Chondrocyte (in vitro differentiated cells): Measurements from ENCODE around the gene APC2. TPM values are rescaled to one million over a fixed set of nuclear protein-coding genes. Genes with fewer than 3 reads are reported as not detected.

Source experiments
- DNase-seq: peaks from one replicate; pipeline ENCODE4 v3.0.0; 2021; ENCODE audit warnings: mixed read lengths, low spot score
- H3K27ac Mint-ChIP-seq: one replicate; pipeline ENCODE4 v1.8.0; 2021; ENCODE audit warnings: mild to moderate bottlenecking, moderate library complexity, mixed read lengths; ENCODE audit not compliant: unreplicated experiment
- H3K27me3 Mint-ChIP-seq: 2 replicates; pipeline ENCODE4 v1.8.0; 2021; ENCODE audit warnings: low read depth, mixed read lengths
- H3K36me3 Mint-ChIP-seq: 2 replicates; pipeline ENCODE4 v1.8.0; 2021; ENCODE audit warnings: low read depth, mixed read lengths
- H3K4me1 Mint-ChIP-seq: 2 replicates; pipeline ENCODE4 v1.8.0; 2021; ENCODE audit warnings: low read depth, mild to moderate bottlenecking, mixed read lengths
- H3K4me3 Mint-ChIP-seq: one replicate; pipeline ENCODE4 v1.8.0; 2021; ENCODE audit warnings: mild to moderate bottlenecking, moderate library complexity, mixed read lengths; ENCODE audit not compliant: unreplicated experiment
- H3K9me3 Mint-ChIP-seq: 2 replicates; pipeline ENCODE4 v1.8.0; 2021; ENCODE audit warnings: low read depth, mixed read lengths
- total RNA-seq: library from RNA; stranded (reverse); gene quantifications from 3 replicates; pipeline ENCODE4 v1.2.1, GENCODE V29; 2021
- TF ChIP-seq, protein P1 (sequence below): fragments of 200-600 bp; sonication (generic); IDR thresholded peaks from 2 replicates; pipeline ENCODE4 v1.5.0; 2021; ENCODE audit warnings: antibody characterized with exemption, mild to moderate bottlenecking, moderate library complexity

Gene APC2
- total RNA-seq, 1 donor from 2014 or later: 3.9 TPM

DNA sequence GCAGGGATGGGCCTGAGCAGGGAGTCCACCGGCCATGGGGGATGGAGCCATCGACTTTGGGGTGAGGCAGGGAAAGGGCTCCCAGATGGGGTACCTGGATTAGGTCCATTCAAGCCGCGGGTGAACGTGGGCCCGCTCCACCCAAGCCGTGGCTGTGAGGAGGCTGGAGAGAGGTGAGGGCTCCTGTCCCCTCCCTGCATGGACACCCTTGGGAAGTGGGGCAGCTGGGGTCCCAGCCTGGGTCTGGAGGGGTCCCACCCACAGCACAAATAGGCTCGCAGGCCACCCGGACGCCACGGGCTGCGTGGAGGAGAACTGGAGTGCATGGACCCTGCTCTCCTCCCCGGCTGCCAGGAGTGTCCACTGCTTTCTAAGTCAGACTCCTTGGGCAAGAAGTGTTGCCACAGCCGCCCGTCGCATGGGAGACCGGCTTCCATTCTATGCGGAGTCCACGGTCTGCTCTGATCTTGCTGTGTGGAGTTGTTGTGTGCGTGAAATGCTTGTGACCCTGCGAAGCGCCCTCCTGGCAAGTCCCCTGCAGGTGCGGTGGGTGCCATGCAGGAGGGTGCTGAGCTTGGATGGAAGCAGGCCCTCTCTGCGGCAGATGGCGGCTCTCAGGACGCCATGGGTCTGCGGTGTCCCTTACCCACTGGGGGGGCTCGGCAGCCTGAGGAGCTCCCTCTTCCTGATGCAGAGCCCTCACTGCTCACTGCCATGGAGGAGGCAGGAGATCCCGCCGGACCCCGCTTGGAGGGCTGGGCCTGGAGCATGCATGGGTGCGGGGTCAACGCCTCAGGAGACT is 40.5 kb upstream of the APC2 start:
- peak; percentile 86 for DNase-seq
- H3K9me3 Mint-ChIP-seq: no peaks in the 10 kb centered on the region
- TF ChIP-seq, protein P1, sequence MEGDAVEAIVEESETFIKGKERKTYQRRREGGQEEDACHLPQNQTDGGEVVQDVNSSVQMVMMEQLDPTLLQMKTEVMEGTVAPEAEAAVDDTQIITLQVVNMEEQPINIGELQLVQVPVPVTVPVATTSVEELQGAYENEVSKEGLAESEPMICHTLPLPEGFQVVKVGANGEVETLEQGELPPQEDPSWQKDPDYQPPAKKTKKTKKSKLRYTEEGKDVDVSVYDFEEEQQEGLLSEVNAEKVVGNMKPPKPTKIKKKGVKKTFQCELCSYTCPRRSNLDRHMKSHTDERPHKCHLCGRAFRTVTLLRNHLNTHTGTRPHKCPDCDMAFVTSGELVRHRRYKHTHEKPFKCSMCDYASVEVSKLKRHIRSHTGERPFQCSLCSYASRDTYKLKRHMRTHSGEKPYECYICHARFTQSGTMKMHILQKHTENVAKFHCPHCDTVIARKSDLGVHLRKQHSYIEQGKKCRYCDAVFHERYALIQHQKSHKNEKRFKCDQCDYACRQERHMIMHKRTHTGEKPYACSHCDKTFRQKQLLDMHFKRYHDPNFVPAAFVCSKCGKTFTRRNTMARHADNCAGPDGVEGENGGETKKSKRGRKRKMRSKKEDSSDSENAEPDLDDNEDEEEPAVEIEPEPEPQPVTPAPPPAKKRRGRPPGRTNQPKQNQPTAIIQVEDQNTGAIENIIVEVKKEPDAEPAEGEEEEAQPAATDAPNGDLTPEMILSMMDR: no peak
- H3K27me3 Mint-ChIP-seq: no peaks in the 10 kb centered on the region
- H3K36me3 Mint-ChIP-seq: no peaks in the 10 kb centered on the region
- H3K4me1 Mint-ChIP-seq: peaks cover 41% of the 10 kb centered on the region
- peak overlapping the region; percentile 91 for H3K27ac Mint-ChIP-seq
- peak overlapping the region; percentile 87 for H3K4me3 Mint-ChIP-seq

DNA sequence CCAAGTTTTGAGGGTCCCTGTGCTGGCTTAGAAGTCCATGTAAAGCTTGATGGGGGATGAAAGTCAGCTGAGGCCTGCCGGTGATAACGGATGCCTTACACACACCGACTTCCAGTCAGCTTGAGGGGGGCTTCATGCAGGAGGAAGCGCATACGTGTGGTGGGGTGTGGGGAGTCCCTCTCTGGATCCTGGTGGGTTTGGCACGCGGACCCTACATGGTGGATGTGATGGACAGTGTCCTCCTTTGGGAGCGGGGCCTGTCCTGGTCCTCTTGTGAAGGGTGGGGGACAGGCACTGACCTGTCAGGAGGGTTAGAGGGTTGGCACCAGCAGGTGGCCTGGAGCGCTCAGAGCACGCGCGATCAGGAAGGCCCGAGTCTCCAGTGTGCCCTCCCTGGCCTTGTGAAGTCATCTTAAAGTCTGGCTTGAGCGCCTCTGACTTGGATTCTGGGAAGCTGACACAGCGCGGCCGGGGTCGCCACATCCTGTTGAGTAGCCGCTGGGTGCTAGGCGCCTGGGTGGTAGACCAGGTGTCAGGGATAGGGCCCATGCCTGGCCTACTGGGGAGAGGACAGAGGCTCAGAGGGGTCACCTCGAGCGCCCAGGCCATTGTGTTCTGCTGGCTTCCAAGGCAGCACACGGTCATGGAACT is 39.7 kb upstream of the APC2 start:
- Mint-ChIP-seq H3K4me3 (peak overlapping the region; percentile 87), H3K4me1 (peaks cover 47% of the 10 kb centered on the region), H3K27me3 (no peaks in the 10 kb centered on the region), H3K27ac (peak overlapping the region; percentile 81), H3K9me3 (no peaks in the 10 kb centered on the region), H3K36me3 (no peaks in the 10 kb centered on the region)
- peak; percentile 90 for DNase-seq
- TF ChIP-seq, protein P1: no peak

DNA sequence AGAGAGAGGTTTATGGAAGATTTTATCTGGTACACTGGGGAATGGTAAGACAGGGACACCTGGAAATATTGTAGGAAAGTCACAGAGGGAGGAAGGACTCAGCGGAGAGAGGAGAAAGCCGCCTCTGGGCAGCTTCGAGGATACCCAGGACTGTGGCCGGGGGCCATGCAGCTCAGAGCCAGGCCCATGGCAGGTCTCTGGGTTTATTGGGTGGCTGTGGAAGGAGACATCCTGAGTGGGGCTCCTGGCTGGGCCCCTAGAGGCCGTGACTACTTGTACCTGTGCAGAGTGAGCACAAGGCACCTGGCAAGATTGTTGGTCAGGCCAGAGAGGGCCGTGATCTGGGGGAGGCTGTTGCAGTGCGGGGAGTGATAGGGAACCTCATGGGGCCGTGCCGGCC is 39.1 kb upstream of the APC2 start:
- DNase-seq: no peak
- TF ChIP-seq, protein P1: no peak
- Mint-ChIP-seq H3K4me3 (no peak overlapping the region), H3K9me3 (no peaks in the 10 kb centered on the region), H3K27ac (peak overlapping the region; percentile 81), H3K27me3 (no peaks in the 10 kb centered on the region), H3K36me3 (no peaks in the 10 kb centered on the region), H3K4me1 (peaks cover 52% of the 10 kb centered on the region)

DNA sequence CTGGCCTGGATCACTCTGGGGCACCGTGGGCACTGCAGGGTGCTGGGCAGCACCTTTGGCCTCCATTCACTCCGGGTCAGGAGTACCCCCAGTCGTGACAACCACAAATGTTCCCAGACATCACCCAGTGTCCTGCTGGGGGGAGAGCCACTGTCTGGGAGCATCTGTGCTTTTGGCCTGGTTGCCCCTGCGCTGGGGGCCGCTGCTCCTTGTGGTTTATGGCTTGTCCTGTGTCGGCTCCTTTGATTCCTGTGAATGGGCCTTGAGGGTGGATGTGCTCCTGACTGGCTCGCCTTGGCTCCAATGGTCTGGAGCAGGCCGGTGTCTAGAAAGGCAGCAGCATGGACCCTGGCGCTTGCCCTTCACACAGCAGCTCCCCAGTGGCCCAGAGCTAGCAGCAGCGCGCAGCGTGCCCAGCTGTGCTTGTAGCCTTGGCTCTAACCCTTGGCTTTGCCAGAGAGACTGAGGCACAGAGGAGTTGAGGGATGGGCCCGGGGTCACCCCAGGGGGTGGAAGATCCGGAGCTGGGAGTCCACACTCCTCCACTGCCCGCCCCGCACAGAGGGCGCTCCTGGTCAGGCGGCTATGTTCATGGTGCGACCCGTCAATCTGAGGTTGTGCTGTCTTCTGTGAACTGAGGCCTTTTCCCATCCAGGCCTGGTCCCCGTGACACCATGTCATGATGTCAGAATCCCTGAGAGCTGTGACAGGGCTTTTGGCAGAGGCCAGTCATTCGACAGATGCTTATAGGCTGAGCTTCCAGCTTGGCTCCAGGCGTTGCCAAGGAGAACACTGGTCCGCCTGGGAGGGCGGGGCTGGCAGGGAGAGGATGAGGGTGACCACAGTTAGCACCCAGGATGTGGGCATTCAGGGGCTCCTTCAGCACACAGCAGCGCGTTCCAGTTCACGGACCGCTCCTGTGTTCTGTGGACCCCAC is 38.4 kb upstream of the APC2 start:
- H3K4me1 Mint-ChIP-seq: peaks cover 57% of the 10 kb centered on the region
- DNase-seq: peak; percentile 87
- peak overlapping the region; percentile 81 for H3K27ac Mint-ChIP-seq
- H3K27me3 Mint-ChIP-seq: no peaks in the 10 kb centered on the region
- H3K36me3 Mint-ChIP-seq: no peaks in the 10 kb centered on the region
- H3K4me3 Mint-ChIP-seq: no peak overlapping the region
- H3K9me3 Mint-ChIP-seq: no peaks in the 10 kb centered on the region
- TF ChIP-seq, protein P1: no peak
